LNCaP clone FGC (cell line): ENCODE results near the gene HNRNPA2B1.
"Not testable (repeated sequence)": the region's sequence is repeated elsewhere in the genome, so short reads cannot be mapped to it uniquely, and the experiment has no call there.

Experiments
- DNase-seq: peaks from one replicate; pipeline ENCODE4 v3.0.0-alpha.2; 2011; ENCODE audit warnings: low read depth
- H3K4me3 ChIP-seq: 2 replicates; pipeline ENCODE4 v1.5.1; 2011; ENCODE audit warnings: mild to moderate bottlenecking, low read depth, low read length, control low read depth
- TF ChIP-seq, protein P1 (sequence below): IDR thresholded peaks from 2 replicates; pipeline ENCODE4 v1.5.1; 2012; ENCODE audit warnings: mild to moderate bottlenecking; ENCODE audit not compliant: control insufficient read depth, insufficient read depth; ENCODE audit errors: extremely low read depth

HNRNPA2B1 gene

GRCh38 chr7:26169271-26169670, 31.3 kb downstream of the HNRNPA2B1 start:
- H3K4me3 ChIP-seq, result no peak overlapping the region
- TF ChIP-seq, protein P1, sequence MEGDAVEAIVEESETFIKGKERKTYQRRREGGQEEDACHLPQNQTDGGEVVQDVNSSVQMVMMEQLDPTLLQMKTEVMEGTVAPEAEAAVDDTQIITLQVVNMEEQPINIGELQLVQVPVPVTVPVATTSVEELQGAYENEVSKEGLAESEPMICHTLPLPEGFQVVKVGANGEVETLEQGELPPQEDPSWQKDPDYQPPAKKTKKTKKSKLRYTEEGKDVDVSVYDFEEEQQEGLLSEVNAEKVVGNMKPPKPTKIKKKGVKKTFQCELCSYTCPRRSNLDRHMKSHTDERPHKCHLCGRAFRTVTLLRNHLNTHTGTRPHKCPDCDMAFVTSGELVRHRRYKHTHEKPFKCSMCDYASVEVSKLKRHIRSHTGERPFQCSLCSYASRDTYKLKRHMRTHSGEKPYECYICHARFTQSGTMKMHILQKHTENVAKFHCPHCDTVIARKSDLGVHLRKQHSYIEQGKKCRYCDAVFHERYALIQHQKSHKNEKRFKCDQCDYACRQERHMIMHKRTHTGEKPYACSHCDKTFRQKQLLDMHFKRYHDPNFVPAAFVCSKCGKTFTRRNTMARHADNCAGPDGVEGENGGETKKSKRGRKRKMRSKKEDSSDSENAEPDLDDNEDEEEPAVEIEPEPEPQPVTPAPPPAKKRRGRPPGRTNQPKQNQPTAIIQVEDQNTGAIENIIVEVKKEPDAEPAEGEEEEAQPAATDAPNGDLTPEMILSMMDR, result no peak
- no peak for DNase-seq

GRCh38 chr7:26168458-26169023, 32.0 kb downstream of the HNRNPA2B1 start:
- TF ChIP-seq, protein P1, result no peak
- no peak for DNase-seq
- no peak overlapping the region for H3K4me3 ChIP-seq

GRCh38 chr7:26167303-26167934, 33.1 kb downstream of the HNRNPA2B1 start:
- TF ChIP-seq, protein P1, result no peak
- DNase-seq, result no peak
- H3K4me3 ChIP-seq, result no peak overlapping the region

DNA sequence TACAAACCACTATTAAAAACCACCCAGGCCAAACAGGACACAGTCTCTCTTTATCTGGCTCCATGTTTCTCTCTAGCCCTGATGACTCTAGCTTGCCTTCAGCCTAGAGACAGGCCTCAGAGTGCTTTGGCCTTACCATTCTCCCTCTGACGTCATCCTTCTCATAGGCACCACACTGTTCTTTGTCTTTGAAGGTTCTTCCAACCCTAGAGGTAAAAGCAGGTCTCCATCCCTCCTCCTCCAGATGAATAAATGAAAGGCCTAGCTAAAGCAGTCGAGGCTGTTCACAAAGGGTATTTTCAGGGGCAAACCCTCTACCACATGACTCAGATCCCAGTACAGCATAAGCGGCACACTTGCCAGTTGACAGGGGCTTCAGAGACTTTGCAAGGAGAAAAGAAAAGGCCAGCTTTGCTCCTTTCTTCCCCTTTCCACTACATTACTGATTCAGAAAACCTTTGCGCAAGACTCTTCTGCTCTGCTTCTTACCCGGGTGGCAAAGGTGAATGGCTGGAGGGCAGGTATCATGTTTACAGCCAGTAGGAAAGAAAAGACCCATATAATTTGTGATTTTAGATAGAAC, 33.8 kb downstream of the HNRNPA2B1 start:
- DNase-seq, result no peak
- H3K4me3 ChIP-seq, result no peak overlapping the region
- TF ChIP-seq, protein P1, result no peak

DNA sequence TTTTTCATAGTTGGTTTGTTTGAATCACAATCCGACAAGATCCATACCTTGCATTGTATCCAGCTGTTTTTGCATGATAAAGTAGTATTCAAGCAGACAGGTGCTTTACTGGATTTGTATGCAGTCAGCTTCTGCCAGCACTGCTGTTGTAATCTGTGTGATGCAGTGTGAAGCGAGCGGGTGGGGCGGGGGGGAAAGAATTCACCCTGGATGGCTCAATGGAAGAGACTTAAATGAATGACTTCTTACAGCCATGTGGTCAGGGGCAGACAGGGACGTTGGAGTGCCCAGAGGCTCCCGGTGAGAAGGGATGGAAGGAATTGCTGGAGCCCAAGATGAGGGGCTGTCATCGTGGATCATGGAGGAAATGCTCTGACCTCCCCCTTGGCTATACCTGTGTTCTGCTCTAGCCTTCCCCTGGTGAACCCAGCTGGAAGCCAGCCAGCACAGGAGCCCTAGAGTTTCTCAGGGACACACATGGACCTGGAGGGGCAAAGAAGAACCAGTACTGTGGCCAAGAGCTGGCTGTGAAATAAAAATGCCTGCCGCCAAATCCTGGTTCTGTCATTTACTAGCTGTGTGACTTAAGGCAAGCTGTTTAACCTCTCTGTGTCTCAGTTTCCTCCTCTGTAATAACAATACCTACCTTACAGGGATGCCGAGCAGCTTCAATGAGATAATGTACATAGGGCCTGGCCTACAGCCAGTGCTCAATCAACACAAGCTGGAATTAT, 34.4 kb downstream of the HNRNPA2B1 start:
- TF ChIP-seq, protein P1, result no peak
- H3K4me3 ChIP-seq, result no peak overlapping the region
- DNase-seq, result no peak

DNA sequence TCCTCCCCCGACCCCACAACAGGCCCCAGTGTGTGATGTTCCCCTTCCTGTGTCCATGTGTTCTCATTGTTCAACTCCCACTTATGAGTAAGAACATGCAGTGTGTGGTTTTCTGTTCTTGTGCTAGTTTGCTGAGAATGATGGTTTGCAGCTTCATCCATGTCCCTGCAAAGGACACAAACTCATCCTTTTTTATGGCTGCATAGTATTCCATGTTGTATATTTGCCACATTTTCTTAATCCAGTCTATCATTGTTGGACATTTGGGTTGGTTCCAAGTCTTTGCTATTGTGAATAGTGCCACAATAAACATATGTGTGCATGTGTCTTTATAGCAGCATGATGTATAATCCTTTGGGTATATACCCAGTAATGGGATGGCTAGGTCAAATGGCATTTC, 36.7 kb downstream of the HNRNPA2B1 start:
- H3K4me3 ChIP-seq, result not testable (repeated sequence)

GRCh38 chr7:26162431-26162830, 38.1 kb downstream of the HNRNPA2B1 start:
- H3K4me3 ChIP-seq, result no peak overlapping the region
- TF ChIP-seq, protein P1, result no peak
- DNase-seq, result no peak

More for the DNA sequence above, 36.7 kb downstream of the HNRNPA2B1 start:
- DNase-seq, result not testable (repeated sequence)
